Activated CD4-positive, alpha-beta T cell treated with anti-CD3 and anti-CD28 coated beads, Interleukin-2, amount 50 U/mL, for 4 hours (primary cell): Measurements from ENCODE around the gene MEF2A.
"Not testable (repeated sequence)": the region's sequence is repeated elsewhere in the genome, so short reads cannot be mapped to it uniquely, and the experiment has no call there.

Experiments used
- DNase-seq, 2 experiments: peaks; one replicate each; pipeline ENCODE4 v3.0.0-alpha.2; 2020

Gene MEF2A

DNA sequence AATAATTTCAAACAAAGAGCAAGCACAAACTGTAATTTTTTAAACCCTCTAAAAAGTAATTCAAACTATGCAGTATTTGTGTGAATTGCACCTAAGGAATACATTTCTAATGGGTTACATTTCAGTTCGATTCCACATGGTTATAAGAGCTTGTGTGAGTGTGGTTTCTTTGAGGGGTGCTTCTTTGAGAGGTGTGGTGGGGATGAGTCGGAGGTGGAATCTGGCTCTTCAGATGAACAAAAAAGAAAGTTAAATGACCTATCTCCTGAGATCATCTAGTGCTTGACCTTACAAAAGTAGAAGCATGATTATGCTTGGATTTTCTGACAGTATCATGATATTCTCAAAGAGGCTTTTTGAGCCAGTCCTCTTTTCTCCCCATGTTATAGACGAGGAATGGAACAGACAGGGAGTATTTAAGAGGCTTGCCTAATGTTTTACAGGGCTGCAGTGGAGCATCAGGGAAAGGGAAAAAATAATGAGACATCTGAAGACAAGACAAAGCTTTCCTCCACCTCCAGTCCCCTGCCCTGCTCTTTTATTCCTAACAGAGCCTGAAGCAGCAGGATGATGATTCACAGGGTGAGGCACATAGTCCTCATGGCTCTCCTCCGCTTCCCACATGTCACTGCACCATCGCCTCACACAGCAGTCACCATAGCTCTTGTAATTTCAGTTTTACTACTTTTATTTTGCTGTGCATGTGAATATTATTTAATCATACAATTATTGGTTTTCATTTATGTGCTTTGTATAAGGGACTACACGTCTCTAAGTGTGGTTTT lies 85.4 kb downstream of the MEF2A start:
- DNase-seq: no peak

DNA sequence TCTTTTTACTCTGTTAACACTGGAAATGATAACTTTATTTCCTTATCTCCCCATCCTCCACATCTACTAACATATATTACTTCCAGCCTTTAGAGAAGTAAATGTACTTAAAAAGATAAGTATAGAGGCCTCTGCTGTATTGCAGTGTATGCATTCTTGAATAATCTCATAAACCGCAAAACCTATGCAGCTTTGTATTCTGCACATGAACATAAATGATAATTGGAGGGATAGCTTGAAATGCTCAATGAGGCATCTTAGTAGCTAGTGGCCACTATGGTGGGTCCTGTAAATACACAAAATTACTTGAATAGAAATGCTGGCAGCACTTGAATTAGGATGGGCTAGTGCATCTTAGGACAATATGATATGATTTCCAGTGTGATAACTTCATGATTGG lies 90.4 kb downstream of the MEF2A start:
- no peak for DNase-seq

DNA sequence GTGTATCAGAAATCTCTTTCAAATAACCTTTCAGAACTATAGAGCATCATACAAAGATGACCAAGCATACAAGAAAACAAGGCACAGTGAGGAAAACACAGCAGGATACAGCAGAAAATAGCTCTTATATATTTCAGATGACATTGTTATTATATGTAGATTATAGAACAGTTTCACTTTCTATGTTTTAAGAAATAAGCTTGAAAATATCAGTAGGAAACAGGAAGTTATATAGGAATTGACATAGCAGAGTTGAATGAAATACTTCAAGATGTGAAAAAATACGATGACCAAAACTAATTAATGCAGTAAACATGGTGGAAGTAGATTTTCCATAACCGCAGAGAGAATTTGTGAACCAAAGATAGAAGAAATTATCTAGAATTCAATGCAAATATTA lies 92.2 kb downstream of the MEF2A start:
- no peak for DNase-seq

DNA sequence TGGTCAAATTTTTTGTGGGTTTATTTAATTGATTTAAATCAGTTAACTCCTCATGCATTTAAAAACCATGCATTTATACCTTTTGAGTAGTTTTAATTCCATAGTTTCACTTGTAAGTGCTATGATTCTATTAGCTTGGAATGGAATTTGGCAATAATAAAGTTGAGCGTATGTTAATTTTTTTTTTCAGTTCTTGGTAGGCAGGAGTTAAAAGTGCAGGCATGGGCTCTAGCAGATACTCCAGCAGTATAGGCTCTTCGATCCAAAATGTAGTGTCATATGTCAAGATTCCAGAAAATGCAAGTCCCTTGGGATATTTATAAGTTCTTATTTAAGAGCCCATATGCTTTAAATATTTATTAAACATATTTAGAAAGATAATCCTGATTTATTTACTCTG lies 97.1 kb downstream of the MEF2A start:
- no peak for DNase-seq

DNA sequence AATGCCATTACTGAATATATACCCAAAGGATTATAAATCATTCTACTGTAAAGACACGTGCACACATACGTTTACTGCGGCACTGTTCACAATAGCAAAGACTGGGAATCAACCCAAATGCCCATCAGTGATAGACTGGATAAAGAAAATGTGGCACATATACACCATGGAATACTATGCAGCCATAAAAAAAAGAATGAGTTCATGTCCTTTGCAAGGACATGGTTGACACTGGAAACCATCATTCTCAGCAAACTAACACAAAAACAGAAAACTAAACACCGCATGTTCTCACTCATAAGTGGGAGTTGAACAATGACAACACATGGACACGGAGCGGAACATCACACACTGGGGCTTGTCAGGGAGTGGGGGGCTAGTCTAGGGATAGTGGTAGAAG lies 100.3 kb downstream of the MEF2A start:
- DNase-seq: not testable (repeated sequence)

DNA sequence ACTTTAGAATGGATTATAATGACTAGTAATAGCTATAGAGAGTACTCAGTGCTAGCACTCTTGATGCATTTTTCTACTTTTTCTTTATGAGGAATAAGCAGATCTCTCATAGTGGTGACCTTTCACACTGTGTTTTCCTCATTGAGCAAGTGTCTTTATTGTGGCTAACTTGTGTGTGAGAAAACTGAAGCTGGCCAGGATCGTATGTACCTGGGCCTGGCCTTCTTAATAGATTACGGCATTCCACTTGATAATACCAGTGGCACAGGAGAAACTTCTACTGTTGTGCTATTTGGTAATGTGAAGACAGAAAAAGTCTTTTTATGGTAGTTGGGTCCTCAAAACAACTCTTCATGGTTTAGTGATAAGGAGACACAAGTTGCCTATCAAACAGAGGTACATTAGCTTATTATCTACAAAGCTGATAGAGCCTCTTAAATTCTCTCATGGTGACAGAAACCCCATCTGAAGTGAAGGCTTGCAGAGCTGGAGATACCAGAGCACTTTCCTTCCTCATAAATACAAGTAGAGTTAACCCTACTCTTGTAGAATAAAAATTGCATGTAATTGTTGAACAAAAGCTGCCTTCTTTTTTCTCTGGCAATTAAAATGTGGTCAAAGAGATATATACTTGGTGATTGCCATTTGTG lies 102.9 kb downstream of the MEF2A start:
- no peak for DNase-seq

DNA sequence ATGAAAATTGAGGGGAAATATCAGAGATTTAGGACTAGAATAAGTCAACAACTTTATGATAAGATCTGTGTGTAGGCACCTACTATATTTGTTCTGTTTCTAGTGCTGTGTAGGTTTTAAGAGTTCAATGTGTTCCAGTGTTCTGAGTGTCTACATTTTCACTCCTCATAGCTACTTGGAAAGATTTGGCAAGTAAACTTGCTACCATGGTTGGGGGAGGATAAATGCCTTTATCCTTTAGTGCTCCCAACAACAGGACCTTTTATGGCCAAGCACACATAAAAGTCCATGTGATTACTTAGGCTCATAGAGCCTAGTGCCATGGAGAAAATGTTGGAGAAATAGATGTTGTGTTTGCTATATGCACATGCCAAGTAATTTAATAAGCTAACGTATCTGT lies 103.5 kb downstream of the MEF2A start:
- no peak for DNase-seq

DNA sequence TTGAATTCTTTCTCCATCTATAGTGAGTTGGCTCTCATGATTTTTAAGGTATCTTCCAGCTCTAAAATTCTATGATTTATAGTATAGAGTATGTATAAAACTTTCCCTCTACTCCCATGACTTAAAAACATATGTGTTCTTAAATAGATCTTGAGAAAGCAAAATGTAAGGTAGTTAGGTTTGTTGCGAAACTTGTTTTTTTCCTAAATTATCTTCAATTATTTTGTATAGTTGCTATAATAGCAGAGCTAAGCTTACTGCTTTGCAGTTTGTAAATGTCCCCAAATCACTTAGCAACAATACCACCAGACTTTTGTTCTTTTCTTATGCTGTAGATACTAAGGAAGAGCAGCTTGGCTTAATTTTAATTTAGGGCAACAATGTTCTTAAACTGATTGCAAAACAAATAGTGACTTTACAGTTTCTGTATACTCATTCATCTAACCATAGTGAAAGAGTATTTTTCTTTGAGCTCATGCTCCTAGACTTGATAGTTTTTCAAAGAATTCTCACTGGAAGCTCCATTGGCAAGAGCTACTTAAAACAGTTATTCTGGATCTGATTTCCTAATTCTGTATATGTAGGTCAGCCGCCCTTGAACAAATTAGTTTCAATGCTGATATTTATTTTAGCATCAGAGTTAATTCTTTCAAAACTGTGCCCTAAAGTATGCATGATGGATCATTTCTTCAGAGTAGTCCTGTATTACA lies 106.3 kb downstream of the MEF2A start:
- no peak for DNase-seq

DNA sequence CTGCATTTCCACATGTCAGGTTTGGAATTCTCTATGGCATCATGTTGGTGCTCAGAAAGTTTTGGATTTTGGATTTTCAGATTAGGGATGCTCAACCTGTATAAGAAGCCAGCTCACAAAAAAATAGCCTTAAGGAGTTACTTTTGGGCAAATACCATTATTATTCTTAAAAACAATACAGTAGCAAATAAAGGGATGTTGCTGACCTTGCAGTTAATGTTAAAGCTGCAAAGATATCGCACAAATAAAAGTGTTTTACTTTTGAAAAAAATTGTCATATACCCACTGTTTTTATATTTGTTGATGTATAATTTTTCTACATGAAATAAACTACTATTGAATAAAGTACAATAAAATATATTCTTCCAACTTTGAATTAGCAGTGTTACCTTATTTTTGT lies 107.3 kb downstream of the MEF2A start:
- no peak for DNase-seq

DNA sequence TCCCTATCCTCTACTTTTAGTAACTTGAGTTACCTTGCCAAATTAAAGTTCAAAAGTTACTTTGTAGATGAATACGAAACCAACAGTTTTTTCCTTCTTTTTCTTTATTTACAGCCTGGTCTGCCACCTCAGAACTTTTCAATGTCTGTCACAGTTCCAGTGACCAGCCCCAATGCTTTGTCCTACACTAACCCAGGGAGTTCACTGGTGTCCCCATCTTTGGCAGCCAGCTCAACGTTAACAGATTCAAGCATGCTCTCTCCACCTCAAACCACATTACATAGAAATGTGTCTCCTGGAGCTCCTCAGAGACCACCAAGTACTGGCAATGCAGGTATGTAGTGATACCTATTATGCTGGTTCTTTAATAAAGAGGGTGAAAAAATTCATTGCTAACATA lies 108.5 kb downstream of the MEF2A start:
- no peak for DNase-seq

DNA sequence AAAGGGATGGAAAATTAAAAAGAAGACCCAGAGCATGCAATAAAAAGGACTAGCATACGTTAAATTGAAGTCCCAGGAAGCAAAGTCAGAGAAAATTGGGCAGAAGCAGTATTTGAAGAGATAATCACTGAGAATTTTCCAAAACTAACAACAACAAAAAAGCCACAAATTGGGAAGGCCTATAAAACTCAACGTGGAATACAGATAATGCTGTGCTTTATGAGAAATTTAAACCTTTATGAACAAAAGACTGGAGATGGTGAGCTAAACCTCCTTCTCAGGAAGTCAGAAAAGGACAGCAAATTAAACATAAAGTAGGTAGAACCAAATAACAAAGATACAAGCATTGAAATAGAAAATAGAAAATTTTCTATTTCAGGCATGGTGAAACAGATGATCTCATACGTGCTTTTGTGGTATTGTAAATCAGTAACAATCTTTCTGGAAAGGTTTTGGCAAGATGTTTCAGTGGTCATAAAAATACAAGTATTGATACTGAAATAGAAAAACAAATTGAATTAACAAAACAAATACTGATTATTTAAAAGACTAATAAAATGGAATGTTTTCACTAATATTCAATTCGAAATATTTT lies 111.9 kb downstream of the MEF2A start:
- no peak for DNase-seq

DNA sequence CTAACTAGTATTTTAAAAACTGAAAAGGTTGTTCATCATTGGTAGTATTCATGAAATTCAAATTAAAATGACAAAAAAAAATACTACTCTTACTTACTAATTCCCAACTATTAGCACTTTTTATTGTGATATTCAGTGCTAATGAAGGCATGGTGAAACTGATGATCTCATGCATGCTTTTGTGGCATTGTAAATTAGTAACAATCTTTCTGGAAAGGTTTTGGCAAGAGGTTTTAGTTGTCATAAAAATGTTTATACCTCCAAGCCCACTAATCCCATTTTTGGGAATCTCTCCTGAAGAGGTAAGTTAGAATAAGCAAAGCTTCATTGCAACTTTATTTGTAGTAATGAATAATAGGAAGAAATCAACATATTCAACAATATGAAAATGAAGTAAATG lies 114.5 kb downstream of the MEF2A start:
- DNase-seq: no peak

DNA sequence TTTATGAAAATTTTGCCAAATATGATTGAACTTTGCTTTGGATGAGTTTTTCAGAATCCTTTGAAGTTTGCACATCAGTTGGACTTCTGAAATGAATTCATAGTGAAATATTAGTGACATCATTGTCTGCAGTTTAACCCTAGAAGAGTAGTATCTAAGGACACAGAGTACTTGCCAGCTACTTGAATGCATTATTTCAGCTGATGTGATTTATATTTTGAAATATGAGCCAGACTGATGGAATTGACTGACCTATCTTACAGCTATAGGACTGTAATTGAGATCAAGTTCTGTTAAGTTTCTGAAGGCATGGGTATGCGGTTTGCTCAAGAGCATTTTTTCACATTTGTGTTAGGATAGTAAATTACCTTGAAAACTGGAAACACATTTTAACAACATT lies 116.2 kb downstream of the MEF2A start:
- no peak for DNase-seq

DNA sequence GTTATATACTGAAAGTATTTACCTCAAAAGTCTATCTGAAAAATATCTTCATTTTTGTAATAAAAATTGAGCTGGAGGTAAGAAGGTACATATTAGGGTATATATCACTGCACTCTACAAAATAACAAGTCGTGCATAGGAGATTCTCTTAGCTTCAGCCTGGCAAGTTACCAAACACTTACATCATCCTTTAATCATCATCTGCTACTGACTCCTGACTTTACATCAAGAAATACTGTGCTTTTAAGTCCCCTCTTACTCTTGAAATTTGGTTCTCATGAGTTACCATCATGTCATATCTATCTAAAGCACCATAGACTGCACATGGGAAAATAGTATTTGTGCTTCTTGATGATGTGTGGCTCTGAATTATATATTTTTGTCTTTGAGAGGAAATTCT lies 116.7 kb downstream of the MEF2A start:
- no peak for DNase-seq

DNA sequence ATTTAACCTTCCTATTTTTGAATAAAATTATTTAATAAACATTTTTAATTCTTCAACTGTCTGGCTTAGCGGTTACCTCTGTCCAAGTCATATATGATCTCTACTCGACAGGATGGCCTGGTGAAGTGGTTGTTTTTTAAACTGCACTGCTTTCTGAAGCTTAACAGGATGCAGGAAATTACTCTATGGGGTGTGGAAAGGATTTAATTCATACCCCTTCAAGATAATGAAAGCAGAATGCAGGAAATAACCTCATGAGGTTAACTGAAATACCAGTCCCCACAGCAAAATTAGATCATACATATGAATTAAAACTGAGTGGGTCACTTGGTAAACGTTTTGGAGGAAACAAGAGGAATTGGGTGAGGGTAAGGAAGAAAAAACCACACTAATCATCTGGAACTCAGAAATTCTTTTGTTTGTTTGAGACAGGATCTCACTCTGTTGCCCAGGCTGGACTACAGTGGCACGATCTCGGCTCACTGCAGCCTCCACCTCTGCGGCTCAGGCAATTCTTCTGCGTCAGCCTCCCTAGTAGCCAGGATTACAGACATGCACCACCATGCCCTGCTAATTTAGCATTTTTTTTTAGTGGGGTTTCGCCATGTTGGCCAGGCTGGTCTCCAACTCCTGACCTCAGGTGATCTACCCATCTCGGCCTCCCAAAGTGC lies 117.4 kb downstream of the MEF2A start:
- no peak for DNase-seq

DNA sequence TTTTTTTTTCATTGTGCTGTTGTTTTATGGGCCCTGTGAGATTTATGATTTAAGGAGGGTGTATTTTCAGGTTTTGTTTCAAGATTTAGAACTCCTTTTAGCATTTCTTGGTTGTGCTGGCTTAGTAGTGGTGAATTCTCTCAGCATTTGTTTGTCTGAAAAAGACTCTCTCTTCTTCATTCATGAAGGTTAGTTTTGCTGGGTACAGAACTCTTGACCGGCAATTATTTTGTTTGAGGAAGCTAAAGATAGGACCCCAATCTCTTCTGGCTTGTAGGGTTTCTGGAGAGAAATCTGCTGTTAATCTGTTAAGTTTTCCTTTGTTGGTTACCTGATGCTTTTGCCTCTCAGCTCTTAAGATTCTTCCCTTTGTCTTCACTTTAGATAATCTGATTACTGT lies 120.5 kb downstream of the MEF2A start:
- DNase-seq: no peak

DNA sequence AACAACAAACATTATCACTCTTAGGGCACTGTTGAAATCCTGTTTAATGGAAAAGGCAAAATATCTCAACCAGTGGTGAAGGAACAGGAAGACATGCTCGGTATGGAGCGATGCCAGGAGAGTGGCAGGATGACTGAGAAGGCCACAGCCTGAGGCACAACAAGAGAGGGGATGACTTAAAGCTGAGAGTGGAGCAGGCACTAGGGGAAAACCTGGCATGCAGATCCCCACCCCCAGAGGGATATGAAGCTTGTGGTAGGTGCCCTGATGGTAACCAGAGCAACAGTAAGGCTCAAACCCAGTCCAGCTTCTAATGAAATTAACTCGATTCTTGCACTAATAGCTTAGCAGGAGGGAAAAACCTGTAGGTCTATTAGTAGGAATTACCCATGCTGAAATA lies 127.0 kb downstream of the MEF2A start:
- no peak for DNase-seq

DNA sequence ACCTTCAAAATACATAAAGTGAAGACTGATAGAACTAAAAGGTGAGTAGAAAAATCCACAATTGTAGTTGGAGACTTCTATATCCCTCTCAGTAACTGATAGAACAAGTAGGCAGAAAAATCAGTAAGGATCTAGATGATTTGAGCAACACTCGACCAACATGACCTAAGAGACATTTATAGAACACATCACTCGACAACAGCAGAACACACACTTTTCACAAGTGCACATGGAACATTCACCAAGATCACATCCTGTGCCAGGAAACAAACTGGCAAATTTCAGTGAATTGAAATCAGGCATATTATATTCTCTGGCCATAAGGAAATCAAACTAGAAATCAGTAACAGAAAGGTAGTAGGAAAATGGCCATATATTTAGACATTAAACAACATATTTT lies 130.3 kb downstream of the MEF2A start:
- DNase-seq: no peak

DNA sequence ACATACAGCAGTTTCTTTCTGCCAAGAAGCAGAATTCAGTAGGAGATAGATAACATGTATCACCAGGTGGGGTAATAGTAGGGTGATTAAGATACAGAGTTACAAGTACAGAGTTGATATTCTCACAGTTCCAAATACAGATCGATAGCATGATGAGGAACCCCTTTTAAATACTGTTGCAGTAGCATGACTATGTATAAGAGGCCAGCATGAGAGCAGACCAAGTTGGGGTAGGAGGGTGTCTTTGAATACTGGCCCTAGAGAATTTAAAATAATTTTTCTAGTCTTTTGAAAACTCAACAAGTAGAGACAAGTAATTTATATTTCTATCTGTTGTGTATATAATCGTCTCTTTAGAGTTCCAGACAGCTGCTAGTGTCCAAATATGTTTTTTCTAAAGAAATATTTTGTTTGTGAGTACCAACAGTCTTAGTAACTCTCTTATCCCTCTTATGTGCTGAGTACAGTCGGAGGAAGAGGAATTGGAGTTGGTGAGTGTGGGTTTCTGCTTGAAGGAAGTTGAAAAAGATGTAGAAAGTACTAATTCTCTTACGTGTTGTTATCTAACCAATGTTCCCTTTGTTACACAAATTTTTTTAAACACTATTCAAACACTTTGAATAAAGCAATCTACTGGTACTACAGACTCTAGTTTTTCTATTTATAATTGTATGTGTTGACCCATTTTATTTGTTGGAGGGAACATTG lies 137.3 kb downstream of the MEF2A start:
- no peak for DNase-seq

DNA sequence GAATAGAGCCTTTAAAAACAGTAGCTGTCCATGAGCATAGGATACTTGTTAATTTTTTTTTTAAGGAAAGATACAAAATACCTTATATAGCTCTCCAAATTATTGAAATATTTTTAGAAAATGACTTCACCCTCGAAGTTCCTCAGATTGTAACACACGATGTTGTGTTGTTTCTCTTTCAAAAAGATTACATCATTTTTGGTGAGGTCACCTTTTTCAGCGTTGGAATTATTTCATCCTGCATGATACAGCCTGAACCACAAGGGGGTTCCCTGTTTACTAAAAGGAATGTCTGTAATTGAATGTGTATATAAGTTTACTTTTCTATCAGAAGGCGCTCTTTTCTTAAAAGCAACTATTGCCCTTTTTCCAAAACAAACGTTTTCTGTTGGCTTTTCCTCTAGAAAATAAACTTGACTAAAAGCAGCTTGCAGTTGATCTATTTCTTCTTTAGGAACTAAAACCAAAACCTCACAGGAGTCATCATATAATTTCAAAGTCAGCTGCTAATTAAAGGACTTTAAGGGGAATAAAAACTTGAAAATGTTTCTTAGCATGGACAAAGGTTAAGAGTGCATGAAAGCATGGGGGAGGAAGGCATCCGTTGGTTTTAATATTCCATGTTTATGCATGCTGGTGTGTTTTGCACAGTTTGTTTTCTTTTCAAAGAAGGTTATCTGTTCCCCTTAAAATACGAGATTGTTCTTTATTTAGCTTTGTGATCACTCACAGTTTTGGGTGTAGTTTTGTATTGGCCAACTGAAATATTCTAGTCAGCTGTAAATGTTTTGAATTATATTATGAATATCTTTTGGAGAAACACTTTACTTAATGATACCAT lies 138.0 kb downstream of the MEF2A start:
- no peak for DNase-seq

DNA sequence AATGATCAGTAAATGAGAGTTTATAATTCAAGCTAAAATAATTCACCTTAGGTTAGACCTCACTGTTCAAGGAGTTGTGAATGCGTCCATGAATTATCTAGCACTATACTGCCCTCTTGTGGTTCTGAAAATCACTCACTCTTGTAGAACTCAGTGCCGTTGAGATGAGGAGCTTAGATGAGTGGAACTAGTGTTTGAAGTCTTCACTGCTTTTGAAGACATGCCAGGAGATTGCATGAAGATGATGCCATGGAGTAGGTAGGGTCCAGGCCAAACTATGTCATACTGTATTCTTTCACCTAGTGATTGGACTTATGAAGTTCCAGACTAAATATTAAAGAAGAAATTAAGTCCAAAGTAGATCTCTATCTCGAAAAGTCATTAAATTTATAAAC lies 138.7 kb downstream of the MEF2A start:
- no peak for DNase-seq
